Trophoblast cell (in vitro differentiated cells and primary cell): Measurements from ENCODE around the gene BTBD17.

ENCODE experiments used
- DNase-seq, 2 donors: peaks; one replicate each; pipeline ENCODE4 v3.0.0-alpha.2; 2016
- H2AFZ ChIP-seq: 2 replicates; pipeline ENCODE4 v1.6.1; 2013; ENCODE audit warnings: low read length, moderate library complexity, mild to moderate bottlenecking; ENCODE audit not compliant: insufficient read depth, poor library complexity
- H2AK5ac ChIP-seq: 2 replicates; pipeline ENCODE4 v1.6.1; 2013; ENCODE audit warnings: mild to moderate bottlenecking, low read length
- H2BK120ac ChIP-seq: 2 replicates; pipeline ENCODE4 v1.6.1; 2013; ENCODE audit warnings: low read length, mild to moderate bottlenecking, moderate library complexity; ENCODE audit not compliant: insufficient read depth, poor library complexity
- H2BK12ac ChIP-seq: 2 replicates; pipeline ENCODE4 v1.6.1; 2013; ENCODE audit warnings: mild to moderate bottlenecking, low read length, moderate library complexity
- H2BK5ac ChIP-seq: 2 replicates; pipeline ENCODE4 v1.6.1; 2013; ENCODE audit warnings: low read length, low read depth, moderate library complexity, mild to moderate bottlenecking; ENCODE audit not compliant: poor library complexity
- H3K14ac ChIP-seq: 2 replicates; pipeline ENCODE4 v1.6.1; 2013; ENCODE audit warnings: mild to moderate bottlenecking, low read length
- H3K18ac ChIP-seq: 2 replicates; pipeline ENCODE4 v1.6.1; 2013; ENCODE audit warnings: mild to moderate bottlenecking, low read length
- H3K23ac ChIP-seq: 2 replicates; pipeline ENCODE4 v1.6.1; 2013; ENCODE audit warnings: low read length
- H3K27ac ChIP-seq: 2 replicates; pipeline ENCODE4 v1.5.1; 2013; ENCODE audit warnings: low read depth, mild to moderate bottlenecking, inconsistent platforms, low read length, moderate library complexity
- H3K27me3 ChIP-seq: 2 replicates; pipeline ENCODE4 v1.6.1; 2013; ENCODE audit warnings: inconsistent platforms, mild to moderate bottlenecking, low read length, moderate library complexity; ENCODE audit not compliant: insufficient read depth
- H3K36me3 ChIP-seq, 2 experiments: 1 replicate in 1 of 2; 2 replicates in 1 of 2; pipeline ENCODE4 v1.6.1; 2013; ENCODE audit warnings: low read length in 2 of 2, mild to moderate bottlenecking in 2 of 2, moderate library complexity in 1 of 2; ENCODE audit not compliant: insufficient read depth in 2 of 2, control insufficient read depth in 1 of 2
- H3K4ac ChIP-seq: 2 replicates; pipeline ENCODE4 v1.6.1; 2013; ENCODE audit warnings: low read depth, mild to moderate bottlenecking, low read length, moderate library complexity
- H3K4me1 ChIP-seq, 2 experiments: 1 replicate in 1 of 2; 2 replicates in 1 of 2; pipeline ENCODE4 v1.6.1; 2013; ENCODE audit warnings: low read length in 2 of 2, mild to moderate bottlenecking in 2 of 2, moderate library complexity in 1 of 2; ENCODE audit not compliant: insufficient read depth in 2 of 2, control insufficient read depth in 1 of 2
- H3K4me2 ChIP-seq: 2 replicates; pipeline ENCODE4 v1.6.1; 2013; ENCODE audit warnings: inconsistent platforms, mild to moderate bottlenecking, low read length, moderate library complexity
- H3K4me3 ChIP-seq: 2 replicates; pipeline ENCODE4 v1.5.1; 2013; ENCODE audit warnings: mild to moderate bottlenecking, low read depth, low read length, inconsistent platforms
- H3K79me1 ChIP-seq: one replicate; pipeline ENCODE4 v1.6.1; 2013; ENCODE audit warnings: low read length
- H3K79me2 ChIP-seq: 2 replicates; pipeline ENCODE4 v1.6.1; 2013; ENCODE audit warnings: low read length, mild to moderate bottlenecking; ENCODE audit not compliant: control insufficient read depth, insufficient read depth, poor library complexity
- H3K9ac ChIP-seq: 2 replicates; pipeline ENCODE4 v1.6.1; 2013; ENCODE audit warnings: mild to moderate bottlenecking, low read length
- H3K9me3 ChIP-seq: 2 replicates; pipeline ENCODE4 v1.6.1; 2013; ENCODE audit warnings: low read depth, mild to moderate bottlenecking, control low read depth, inconsistent platforms, low read length; ENCODE audit not compliant: insufficient read depth
- H4K12ac ChIP-seq: 2 replicates; pipeline ENCODE4 v1.6.1; 2013; ENCODE audit warnings: low read depth, mild to moderate bottlenecking, low read length, moderate library complexity
- H4K8ac ChIP-seq: 2 replicates; pipeline ENCODE4 v1.6.1; 2013; ENCODE audit warnings: low read depth, mild to moderate bottlenecking, low read length, moderate library complexity
- H4K91ac ChIP-seq: one replicate; pipeline ENCODE4 v1.6.1; 2013; ENCODE audit warnings: low read depth, mild to moderate bottlenecking, low read length, moderate library complexity
- WGBS: extraction: QIAGEN DNeasy Blood & Tissue Kit; methylation state at CpG from one replicate; pipeline ENCODE4 v1.1.7; 2013; ENCODE audit warnings: missing lambda C conversion rate; ENCODE audit not compliant: insufficient read length, insufficient coverage; ENCODE audit errors: extremely low coverage; 5-methylcytosine and 5-hydroxymethylcytosine counted together

The BTBD17 gene

DNA sequence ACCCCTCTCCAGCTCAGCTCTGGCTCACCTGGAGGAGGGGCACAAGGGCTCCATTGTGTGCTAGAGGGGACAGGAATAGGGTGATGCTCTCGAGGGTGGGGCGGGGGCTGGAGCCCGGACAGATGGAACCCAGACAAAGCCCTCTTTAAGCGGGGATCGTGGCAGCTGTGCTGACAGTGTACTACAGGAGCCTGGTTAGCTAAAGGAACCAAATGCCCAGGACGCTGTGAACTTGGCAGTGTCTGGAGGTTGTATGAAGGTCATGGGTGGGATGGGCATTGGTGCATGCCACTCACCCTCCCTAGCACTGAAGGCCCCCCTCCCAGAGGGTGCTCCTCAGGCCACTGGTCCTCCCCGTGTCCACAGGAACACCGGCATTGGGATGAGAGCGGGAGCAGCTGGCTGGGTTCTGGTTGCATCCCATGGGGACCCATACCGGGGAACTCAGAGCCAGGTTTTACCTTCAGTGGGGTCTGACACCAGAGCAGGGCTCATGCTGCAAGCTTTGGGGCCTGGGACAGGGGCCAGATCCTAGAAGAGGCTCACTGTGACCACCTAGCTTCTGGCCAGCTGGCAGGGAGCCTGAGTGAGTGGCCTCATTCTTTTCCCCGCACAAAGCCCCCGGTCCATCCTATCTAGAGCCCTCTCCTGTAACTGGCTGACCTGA, 23.7 kb downstream of the BTBD17 start:
- WGBS, result no CpG with 5 or more reads among the region's 12 CpGs
- no peak overlapping the region for H3K23ac ChIP-seq
- no peaks in the 10 kb centered on the region for H3K9me3 ChIP-seq
- no peak overlapping the region for H2BK120ac ChIP-seq
- no peak overlapping the region for H3K4me2 ChIP-seq
- no peaks in the 10 kb centered on the region for H3K4me1 ChIP-seq
- H3K27ac ChIP-seq, result no peak overlapping the region
- H4K8ac ChIP-seq, result no peak overlapping the region
- no peak overlapping the region for H3K4me3 ChIP-seq
- no peak overlapping the region for H3K14ac ChIP-seq
- H3K4ac ChIP-seq, result no peak overlapping the region
- no peak overlapping the region for H4K12ac ChIP-seq
- H4K91ac ChIP-seq, result no peak overlapping the region
- no peaks in the 10 kb centered on the region for H3K79me2 ChIP-seq
- no peak for DNase-seq
- no peak overlapping the region for H3K9ac ChIP-seq
- H2AFZ ChIP-seq, result no peak overlapping the region
- no peak overlapping the region for H2AK5ac ChIP-seq
- no peaks in the 10 kb centered on the region for H3K36me3 ChIP-seq
- no peak overlapping the region for H2BK12ac ChIP-seq
- H3K79me1 ChIP-seq, result no peaks in the 10 kb centered on the region
- H3K27me3 ChIP-seq, result no peaks in the 10 kb centered on the region
- H2BK5ac ChIP-seq, result no peak overlapping the region
- H3K18ac ChIP-seq, result no peak overlapping the region

DNA sequence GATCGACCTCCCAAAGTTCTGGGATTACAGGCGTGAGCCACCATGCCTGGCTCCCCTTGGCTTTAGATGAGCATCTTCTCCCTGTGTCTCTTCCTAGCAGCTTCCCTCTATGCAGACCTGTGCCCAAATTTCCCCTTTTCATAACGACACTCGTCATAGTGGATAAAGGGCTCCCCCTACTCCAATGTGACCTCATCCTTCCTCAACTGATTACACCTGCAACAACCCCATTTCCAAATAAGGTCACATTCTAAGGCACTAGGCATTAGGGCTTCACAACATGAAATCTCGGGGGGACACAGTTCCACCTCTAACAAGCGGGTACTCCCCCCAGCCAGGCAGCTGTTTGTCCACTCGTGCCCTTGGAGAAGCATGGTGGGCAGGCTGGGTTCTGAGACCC, 25.4 kb downstream of the BTBD17 start:
- Histone ChIP-seq H3K27ac (no peak overlapping the region), H3K79me2 (no peaks in the 10 kb centered on the region), H3K79me1 (no peaks in the 10 kb centered on the region), H2AK5ac (no peak overlapping the region), H4K12ac (no peak overlapping the region), H2AFZ (no peak overlapping the region), H3K4ac (no peak overlapping the region), H3K23ac (no peak overlapping the region), H3K4me1 (no peaks in the 10 kb centered on the region), H3K14ac (no peak overlapping the region), H3K4me3 (no peak overlapping the region), H4K8ac (no peak overlapping the region), H2BK5ac (no peak overlapping the region), H3K4me2 (no peak overlapping the region), H3K27me3 (no peaks in the 10 kb centered on the region), H3K36me3 (no peaks in the 10 kb centered on the region), H3K9ac (no peak overlapping the region), H3K9me3 (no peaks in the 10 kb centered on the region), H2BK120ac (no peak overlapping the region), H2BK12ac (no peak overlapping the region), H4K91ac (no peak overlapping the region), H3K18ac (no peak overlapping the region)
- DNase-seq, result no peak
- WGBS, result no CpG with 5 or more reads among the region's 7 CpGs

DNA sequence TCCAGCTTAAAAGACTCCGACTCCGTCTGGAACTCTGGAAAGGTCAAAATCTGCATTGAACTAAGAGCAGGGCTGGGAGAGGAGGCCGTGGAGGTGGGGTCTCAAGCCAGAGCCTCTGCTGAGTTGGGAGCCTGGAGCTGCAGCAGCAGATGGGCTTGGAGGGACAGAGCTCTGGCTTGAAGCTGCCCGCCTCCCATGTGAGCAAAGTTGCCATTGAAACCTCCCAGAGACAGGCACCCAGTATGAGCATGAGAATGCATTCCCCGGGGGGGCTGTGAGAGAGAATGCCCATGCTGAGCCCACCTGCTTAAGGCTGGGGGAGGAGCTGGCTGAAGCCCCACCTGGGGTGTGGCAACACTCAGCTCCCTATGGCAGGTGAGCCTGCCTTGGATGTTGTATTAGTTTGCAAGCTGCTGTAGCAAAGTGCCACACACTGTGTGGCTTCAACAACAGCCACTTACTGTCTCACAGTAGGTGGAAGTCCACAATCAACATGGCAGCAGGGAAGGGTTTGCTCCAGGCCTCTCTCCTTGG, 26.1 kb downstream of the BTBD17 start:
- no peaks in the 10 kb centered on the region for H3K79me1 ChIP-seq
- H3K4me1 ChIP-seq, result no peaks in the 10 kb centered on the region
- no peak overlapping the region for H4K12ac ChIP-seq
- H3K27ac ChIP-seq, result no peak overlapping the region
- H3K79me2 ChIP-seq, result no peaks in the 10 kb centered on the region
- no peak overlapping the region for H2AFZ ChIP-seq
- no peaks in the 10 kb centered on the region for H3K9me3 ChIP-seq
- H3K23ac ChIP-seq, result no peak overlapping the region
- no peak overlapping the region for H2BK12ac ChIP-seq
- no peak overlapping the region for H4K8ac ChIP-seq
- H3K27me3 ChIP-seq, result no peaks in the 10 kb centered on the region
- H3K9ac ChIP-seq, result no peak overlapping the region
- no peak overlapping the region for H2AK5ac ChIP-seq
- H3K4me2 ChIP-seq, result no peak overlapping the region
- H2BK5ac ChIP-seq, result no peak overlapping the region
- no peaks in the 10 kb centered on the region for H3K36me3 ChIP-seq
- no peak overlapping the region for H3K4ac ChIP-seq
- no peak overlapping the region for H3K14ac ChIP-seq
- H2BK120ac ChIP-seq, result no peak overlapping the region
- no peak overlapping the region for H3K4me3 ChIP-seq
- no CpG with 5 or more reads among the region's 5 CpGs for WGBS
- no peak for DNase-seq
- H3K18ac ChIP-seq, result no peak overlapping the region
- no peak overlapping the region for H4K91ac ChIP-seq

DNA sequence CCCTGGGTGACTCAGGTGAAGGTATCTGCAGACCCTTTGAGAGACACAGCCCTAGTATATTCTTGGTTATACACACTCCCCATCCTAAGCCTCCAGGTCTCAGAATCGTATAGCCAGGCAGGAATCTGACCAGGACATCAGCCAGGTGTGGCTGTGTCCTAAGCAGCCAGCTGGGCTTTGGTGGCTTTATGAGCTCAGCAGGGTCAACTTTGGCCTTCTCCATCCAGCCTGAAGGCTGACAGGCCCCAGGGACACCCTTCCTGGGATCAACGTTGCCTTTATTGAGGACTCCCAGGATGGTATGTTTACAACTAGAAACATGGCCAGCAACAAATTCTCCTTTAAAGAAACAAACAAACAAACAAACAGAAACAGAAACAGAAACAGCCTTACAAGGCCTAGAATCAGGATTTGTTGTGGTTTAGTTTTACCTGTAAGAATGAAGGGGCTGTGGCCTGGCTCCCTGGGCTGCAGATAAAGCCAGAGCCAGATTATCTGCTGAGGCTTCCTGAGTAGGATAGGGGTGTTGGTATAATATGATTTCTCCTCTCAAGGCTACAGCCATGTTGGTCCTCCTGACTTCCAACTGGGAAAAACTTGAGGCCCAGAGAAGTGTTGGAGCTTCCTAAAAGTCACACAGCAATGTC, 27.2 kb downstream of the BTBD17 start:
- Histone ChIP-seq H2BK5ac (no peak overlapping the region), H3K9me3 (no peaks in the 10 kb centered on the region), H2AFZ (no peak overlapping the region), H3K18ac (no peak overlapping the region), H3K79me1 (no peaks in the 10 kb centered on the region), H3K9ac (no peak overlapping the region), H3K4ac (no peak overlapping the region), H3K27me3 (no peaks in the 10 kb centered on the region), H3K79me2 (no peaks in the 10 kb centered on the region), H3K14ac (no peak overlapping the region), H2AK5ac (no peak overlapping the region), H3K4me1 (no peaks in the 10 kb centered on the region), H3K4me3 (no peak overlapping the region), H3K27ac (no peak overlapping the region), H4K12ac (no peak overlapping the region), H3K36me3 (no peaks in the 10 kb centered on the region), H2BK120ac (no peak overlapping the region), H4K8ac (no peak overlapping the region), H2BK12ac (no peak overlapping the region), H3K23ac (no peak overlapping the region), H3K4me2 (no peak overlapping the region), H4K91ac (no peak overlapping the region)
- WGBS, result no CpG with 5 or more reads among the region's 2 CpGs
- no peak for DNase-seq
